ENCODE results near the gene SDHD. TPM values are rescaled to one million over a fixed set of nuclear protein-coding genes. Genes with fewer than 3 reads are reported as not detected.

SDHD gene
- polyA plus RNA-seq, 1 experiment, result 122 TPM

- H3K27ac ChIP-seq (ENCODE audit: low read depth, low read length), result no peak overlapping the region
- ChIA-PET CTCF (interaction anchor here (3.7 to 6.8 kb wide), 4 partner anchors 13 to 166 kb away, joined by 41 to 140 read pairs (median 64); no protein-coding TSS in a partner anchor), POLR2A (no interaction called here)
- no peaks in the 10 kb centered on the region for H3K27me3 ChIP-seq (ENCODE audit: control insufficient read depth, insufficient read depth, low read length)
- TF ChIP-seq CTCF (IDR thresholded peaks at IDR 0.05; ENCODE audit: low read depth, low read length), result no peak
- H3K9me3 ChIP-seq (ENCODE audit: control insufficient read depth, insufficient read depth, low read length), result no peaks in the 10 kb centered on the region
- DNase-seq (ENCODE audit: low read depth, low spot score), result no peak
- no peak overlapping the region for H3K4me3 ChIP-seq (ENCODE audit: low read depth, low read length)
Observed at GRCh38 chr11:112115386-112115785, 28.7 kb downstream of the SDHD start.

DNA sequence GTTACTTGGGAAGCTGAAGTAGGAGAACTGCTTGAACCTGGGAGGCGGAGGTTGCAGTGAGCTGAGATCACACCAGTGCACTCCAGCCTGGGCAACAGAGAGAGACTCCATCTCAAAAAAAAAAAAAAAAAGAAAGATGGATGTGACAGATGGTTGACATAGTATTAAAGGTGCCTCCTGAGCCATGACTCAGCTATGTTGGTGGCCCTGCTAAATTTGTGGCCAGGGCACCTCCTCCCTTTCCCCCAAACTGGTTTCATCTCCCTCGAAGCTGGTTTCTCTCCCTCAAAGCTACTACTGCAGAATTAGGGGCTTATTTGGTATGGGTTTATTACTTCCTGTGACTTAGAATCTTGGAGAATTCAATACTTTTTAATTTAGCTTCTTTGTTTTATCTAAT, 31.5 kb downstream of the SDHD start:
- POLR2A ChIA-PET, result no interaction called here

GRCh38 chr11:112121981-112122615, 35.4 kb downstream of the SDHD start:
- Histone ChIP-seq H3K9me3 (ENCODE audit: control insufficient read depth, insufficient read depth, low read length) (no peaks in the 10 kb centered on the region), H3K4me3 (ENCODE audit: low read depth, low read length) (no peak overlapping the region), H3K27me3 (ENCODE audit: control insufficient read depth, insufficient read depth, low read length) (no peaks in the 10 kb centered on the region), H3K27ac (ENCODE audit: low read depth, low read length) (no peak overlapping the region)
- ChIA-PET CTCF (interaction anchor here (0.6 to 4.9 kb wide), 2 partner anchors 9 to 98 kb away, joined by 3 to 61 read pairs; no protein-coding TSS in a partner anchor), POLR2A (interaction anchor here (1.3 kb wide), 1 partner anchor 36 kb away, joined by 3 read pairs; the partner anchor contains the start of genes SDHD and TIMM8B)
- TF ChIP-seq CTCF (IDR thresholded peaks at IDR 0.05; ENCODE audit: low read depth, low read length), result no peak
- DNase-seq (ENCODE audit: low read depth, low spot score), result no peak

More for the DNA sequence above, 31.5 kb downstream of the SDHD start:
- H3K27me3 ChIP-seq (ENCODE audit: control insufficient read depth, insufficient read depth, low read length), result no peaks in the 10 kb centered on the region
- no peak for TF ChIP-seq CTCF (IDR thresholded peaks at IDR 0.05; ENCODE audit: low read depth, low read length)
- H3K9me3 ChIP-seq (ENCODE audit: control insufficient read depth, insufficient read depth, low read length), result no peaks in the 10 kb centered on the region
- no peak for DNase-seq (ENCODE audit: low read depth, low spot score)
- H3K4me3 ChIP-seq (ENCODE audit: low read depth, low read length), result no peak overlapping the region
- CTCF ChIA-PET, result interaction anchor here (0.6 kb wide), 1 partner anchor 162 kb away, joined by 4 read pairs; no protein-coding TSS in a partner anchor
- H3K27ac ChIP-seq (ENCODE audit: low read depth, low read length), result no peak overlapping the region

DNA sequence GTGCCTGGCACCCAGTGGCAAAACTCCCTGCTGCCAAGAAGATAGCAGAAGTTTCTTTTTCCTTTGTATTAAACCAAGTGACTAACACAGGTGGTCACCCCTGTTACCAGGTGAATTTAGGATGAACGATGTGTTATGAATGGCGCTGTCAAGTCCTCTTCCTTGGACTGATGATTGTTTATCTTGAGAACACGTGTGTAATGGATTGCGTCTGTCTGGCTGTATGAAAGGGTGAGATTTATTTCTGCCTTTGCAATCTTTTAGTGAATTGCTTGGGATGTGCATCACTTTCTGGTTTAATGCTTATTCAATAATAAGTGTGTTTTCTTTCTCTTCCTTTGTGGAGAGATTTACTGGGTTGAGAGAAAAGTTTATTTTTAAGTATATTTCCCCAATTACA, 36.5 kb downstream of the SDHD start:
- POLR2A ChIA-PET, result no interaction called here
- CTCF ChIA-PET, result interaction anchor here (0.6 to 4.9 kb wide), 2 partner anchors 10 to 97 kb away, joined by 3 to 61 read pairs; no protein-coding TSS in a partner anchor
- Histone ChIP-seq H3K9me3 (ENCODE audit: control insufficient read depth, insufficient read depth, low read length) (no peaks in the 10 kb centered on the region), H3K27ac (ENCODE audit: low read depth, low read length) (no peak overlapping the region), H3K4me3 (ENCODE audit: low read depth, low read length) (no peak overlapping the region), H3K27me3 (ENCODE audit: control insufficient read depth, insufficient read depth, low read length) (no peaks in the 10 kb centered on the region)
- TF ChIP-seq CTCF (IDR thresholded peaks at IDR 0.05; ENCODE audit: low read depth, low read length), result no peak
- no peak for DNase-seq (ENCODE audit: low read depth, low spot score)

DNA sequence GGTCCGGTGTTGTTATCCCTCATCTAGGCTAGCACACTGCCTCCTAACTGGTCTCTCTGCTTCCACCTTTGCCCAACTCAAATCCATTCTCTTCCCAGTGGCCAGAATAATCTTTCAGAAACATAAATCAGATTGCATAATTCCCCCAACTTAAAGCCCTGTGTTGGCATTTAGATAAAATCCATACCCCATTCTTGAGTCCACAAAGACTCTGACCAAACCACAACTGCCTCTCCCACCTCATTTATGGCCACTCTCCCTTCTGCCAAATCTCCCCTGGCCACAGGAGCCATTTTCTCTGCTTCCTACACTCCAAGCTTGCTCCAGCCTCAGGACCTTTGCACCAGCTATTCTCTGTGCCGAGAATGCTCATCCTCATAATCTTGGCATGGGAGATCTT, 40.4 kb downstream of the SDHD start:
- TF ChIP-seq CTCF (IDR thresholded peaks at IDR 0.05; ENCODE audit: low read depth, low read length), result no peak
- POLR2A ChIA-PET, result no interaction called here
- H3K27ac ChIP-seq (ENCODE audit: low read depth, low read length), result no peak overlapping the region
- no peak for DNase-seq (ENCODE audit: low read depth, low spot score)
- H3K27me3 ChIP-seq (ENCODE audit: control insufficient read depth, insufficient read depth, low read length), result no peaks in the 10 kb centered on the region
- no peak overlapping the region for H3K4me3 ChIP-seq (ENCODE audit: low read depth, low read length)
- CTCF ChIA-PET, result interaction anchor here (0.6 to 7.4 kb wide), 3 partner anchors 13 to 51 kb away, joined by 3 to 60 read pairs (median 4); partner anchors contain the start of gene BCO2
- no peaks in the 10 kb centered on the region for H3K9me3 ChIP-seq (ENCODE audit: control insufficient read depth, insufficient read depth, low read length)

Data from AG04450 (cell line).